Esophagus muscularis mucosa (tissue), 3 donors: ENCODE data around the gene HLA-DMA.

ENCODE experiments used
- EP300 ChIP-seq: sonication (generic); formaldehyde crosslinking; IDR thresholded peaks from one replicate; pipeline ENCODE4 v1.6.1; 2017; ENCODE audit warnings: antibody characterized with exemption
- TF ChIP-seq, protein P1 (sequence below), 3 experiments: fragments of 200-600 bp in 2 of 3; fragments of 450-650 bp in 1 of 3; sonication (generic) in 2 of 3; IDR thresholded peaks; one replicate each; pipeline ENCODE4 v1.5.1; 2017 to 2019; ENCODE audit warnings: antibody characterized with exemption in 3 of 3, mild to moderate bottlenecking in 2 of 3, moderate library complexity in 1 of 3

DNA sequence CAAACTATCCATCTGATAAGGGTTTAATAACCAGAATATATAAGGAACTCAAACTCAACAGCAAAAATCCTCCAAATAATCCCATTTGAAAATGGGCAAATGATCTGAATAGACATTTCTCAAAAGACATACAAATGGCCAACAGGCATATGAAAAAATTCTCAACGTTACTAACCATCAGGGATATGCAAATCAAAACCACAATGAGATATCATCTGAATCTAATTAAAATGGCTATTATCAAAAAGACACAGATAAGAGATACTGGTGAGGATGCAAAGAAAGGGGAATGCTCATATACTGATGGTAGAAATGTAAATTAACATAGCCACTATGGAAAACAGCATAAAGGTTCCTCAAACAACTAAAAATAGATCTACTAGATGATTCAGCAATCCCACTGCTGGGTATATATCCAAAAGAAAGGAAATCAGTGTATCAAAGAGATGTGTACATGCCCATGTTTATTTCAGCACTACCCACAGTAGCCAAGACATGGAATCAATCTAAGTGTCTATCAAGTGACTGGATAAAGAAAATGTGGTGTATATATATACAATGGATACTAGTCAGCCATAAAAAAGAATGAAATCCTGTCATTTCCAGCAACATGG, 9.4 kb upstream of the HLA-DMA start:
- TF ChIP-seq, protein P1, sequence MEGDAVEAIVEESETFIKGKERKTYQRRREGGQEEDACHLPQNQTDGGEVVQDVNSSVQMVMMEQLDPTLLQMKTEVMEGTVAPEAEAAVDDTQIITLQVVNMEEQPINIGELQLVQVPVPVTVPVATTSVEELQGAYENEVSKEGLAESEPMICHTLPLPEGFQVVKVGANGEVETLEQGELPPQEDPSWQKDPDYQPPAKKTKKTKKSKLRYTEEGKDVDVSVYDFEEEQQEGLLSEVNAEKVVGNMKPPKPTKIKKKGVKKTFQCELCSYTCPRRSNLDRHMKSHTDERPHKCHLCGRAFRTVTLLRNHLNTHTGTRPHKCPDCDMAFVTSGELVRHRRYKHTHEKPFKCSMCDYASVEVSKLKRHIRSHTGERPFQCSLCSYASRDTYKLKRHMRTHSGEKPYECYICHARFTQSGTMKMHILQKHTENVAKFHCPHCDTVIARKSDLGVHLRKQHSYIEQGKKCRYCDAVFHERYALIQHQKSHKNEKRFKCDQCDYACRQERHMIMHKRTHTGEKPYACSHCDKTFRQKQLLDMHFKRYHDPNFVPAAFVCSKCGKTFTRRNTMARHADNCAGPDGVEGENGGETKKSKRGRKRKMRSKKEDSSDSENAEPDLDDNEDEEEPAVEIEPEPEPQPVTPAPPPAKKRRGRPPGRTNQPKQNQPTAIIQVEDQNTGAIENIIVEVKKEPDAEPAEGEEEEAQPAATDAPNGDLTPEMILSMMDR (IDR thresholded peaks at IDR 0.05): no peak
- no peak for TF ChIP-seq EP300
